ENCODE results near the gene DYSF.

DNA sequence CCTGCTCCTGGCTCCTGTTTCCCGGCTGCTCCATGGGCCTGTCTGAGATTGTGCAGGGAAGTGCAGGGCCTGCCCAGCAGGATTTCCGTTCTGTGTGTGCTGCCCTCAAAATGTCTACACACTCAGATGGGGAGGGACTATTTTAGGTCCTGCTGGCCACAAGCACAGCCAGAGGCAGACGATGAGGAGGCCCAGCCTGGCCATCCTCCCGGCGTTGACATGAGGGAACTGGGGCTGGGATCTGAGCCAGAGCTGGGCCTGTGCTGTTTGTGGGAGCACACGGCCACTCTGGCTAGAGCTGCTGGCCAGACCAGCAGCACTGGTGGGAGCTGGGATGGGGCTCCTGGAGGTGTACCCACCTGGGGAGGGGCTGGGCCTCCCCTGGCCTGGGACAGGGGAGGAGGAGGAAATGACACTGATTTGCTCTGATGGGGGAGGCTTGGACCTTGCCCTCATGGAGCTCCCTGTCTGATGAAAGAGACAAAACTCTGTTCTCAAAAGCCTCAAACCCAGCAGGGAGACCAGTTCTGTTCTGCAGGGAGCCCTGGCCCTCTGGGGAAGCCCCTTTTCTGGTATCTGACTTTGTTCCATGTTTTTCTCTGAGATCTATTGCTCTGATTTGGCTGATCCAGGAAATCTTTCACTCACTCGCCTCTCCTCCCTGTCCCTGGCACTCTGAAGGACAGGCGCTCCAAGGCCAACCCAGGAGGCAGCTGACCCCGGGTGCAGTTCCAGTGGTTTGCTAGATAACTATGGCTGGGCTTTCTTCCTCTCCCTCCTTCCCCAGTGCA lies 161.8 kb downstream of the DYSF start:
- TF ChIP-seq, protein P1, sequence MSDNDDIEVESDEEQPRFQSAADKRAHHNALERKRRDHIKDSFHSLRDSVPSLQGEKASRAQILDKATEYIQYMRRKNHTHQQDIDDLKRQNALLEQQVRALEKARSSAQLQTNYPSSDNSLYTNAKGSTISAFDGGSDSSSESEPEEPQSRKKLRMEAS (IDR thresholded peaks at IDR 0.05) = no peak
- TF ChIP-seq, protein P2, sequence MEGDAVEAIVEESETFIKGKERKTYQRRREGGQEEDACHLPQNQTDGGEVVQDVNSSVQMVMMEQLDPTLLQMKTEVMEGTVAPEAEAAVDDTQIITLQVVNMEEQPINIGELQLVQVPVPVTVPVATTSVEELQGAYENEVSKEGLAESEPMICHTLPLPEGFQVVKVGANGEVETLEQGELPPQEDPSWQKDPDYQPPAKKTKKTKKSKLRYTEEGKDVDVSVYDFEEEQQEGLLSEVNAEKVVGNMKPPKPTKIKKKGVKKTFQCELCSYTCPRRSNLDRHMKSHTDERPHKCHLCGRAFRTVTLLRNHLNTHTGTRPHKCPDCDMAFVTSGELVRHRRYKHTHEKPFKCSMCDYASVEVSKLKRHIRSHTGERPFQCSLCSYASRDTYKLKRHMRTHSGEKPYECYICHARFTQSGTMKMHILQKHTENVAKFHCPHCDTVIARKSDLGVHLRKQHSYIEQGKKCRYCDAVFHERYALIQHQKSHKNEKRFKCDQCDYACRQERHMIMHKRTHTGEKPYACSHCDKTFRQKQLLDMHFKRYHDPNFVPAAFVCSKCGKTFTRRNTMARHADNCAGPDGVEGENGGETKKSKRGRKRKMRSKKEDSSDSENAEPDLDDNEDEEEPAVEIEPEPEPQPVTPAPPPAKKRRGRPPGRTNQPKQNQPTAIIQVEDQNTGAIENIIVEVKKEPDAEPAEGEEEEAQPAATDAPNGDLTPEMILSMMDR (IDR thresholded peaks at IDR 0.05 in 2 of 3, conservative IDR thresholded peaks at IDR 0.05 in 1 of 3; ENCODE audit: borderline replicate concordance in 1 of 3, insufficient read depth in 1 of 3, low read depth in 2 of 3, low read length in 2 of 3) = no peak
- TF ChIP-seq YY1 (IDR thresholded peaks at IDR 0.05; ENCODE audit: extremely low read depth, insufficient replicate concordance, low read depth, low read length) = no peak
- TF ChIP-seq, protein P3, sequence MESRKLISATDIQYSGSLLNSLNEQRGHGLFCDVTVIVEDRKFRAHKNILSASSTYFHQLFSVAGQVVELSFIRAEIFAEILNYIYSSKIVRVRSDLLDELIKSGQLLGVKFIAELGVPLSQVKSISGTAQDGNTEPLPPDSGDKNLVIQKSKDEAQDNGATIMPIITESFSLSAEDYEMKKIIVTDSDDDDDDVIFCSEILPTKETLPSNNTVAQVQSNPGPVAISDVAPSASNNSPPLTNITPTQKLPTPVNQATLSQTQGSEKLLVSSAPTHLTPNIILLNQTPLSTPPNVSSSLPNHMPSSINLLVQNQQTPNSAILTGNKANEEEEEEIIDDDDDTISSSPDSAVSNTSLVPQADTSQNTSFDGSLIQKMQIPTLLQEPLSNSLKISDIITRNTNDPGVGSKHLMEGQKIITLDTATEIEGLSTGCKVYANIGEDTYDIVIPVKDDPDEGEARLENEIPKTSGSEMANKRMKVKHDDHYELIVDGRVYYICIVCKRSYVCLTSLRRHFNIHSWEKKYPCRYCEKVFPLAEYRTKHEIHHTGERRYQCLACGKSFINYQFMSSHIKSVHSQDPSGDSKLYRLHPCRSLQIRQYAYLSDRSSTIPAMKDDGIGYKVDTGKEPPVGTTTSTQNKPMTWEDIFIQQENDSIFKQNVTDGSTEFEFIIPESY (IDR thresholded peaks at IDR 0.05; ENCODE audit: extremely low read depth, insufficient replicate concordance, low read length) = no peak
- TF ChIP-seq ZNF274 (IDR thresholded peaks at IDR 0.05; ENCODE audit: low read depth, low read length) = no peak
- no peak for TF ChIP-seq ZFX (IDR thresholded peaks at IDR 0.05)
- TF ChIP-seq RAD21 (IDR thresholded peaks at IDR 0.05; ENCODE audit: low read depth) = no peak
- TF ChIP-seq POLR2A (IDR thresholded peaks at IDR 0.05; ENCODE audit: borderline replicate concordance, extremely low read depth, insufficient read depth, insufficient read length) = no peak
- no peak for TF ChIP-seq POLR2AphosphoS5 (IDR thresholded peaks at IDR 0.05; ENCODE audit: low read depth, low read length)
- no peak for TF ChIP-seq CEBPB (IDR thresholded peaks at IDR 0.05; ENCODE audit: low read depth)
